Activated gamma-delta T cell treated with Interleukin-2 at 50 U/mL for 16 hours (primary cell): ENCODE measurements around the gene PDIA5.

ENCODE experiments used
- DNase-seq: peaks from one replicate; pipeline ENCODE4 v3.0.0-alpha.2; 2020

PDIA5 gene

GRCh38 chr3:123072564-123072963 lies 5.7 kb downstream of the PDIA5 start:
- no peak for DNase-seq

GRCh38 chr3:123075359-123075758 lies 8.5 kb downstream of the PDIA5 start:
- DNase-seq = no peak

GRCh38 chr3:123076112-123076495 lies 9.3 kb downstream of the PDIA5 start:
- no peak for DNase-seq

GRCh38 chr3:123076496-123077418 lies 9.9 kb downstream of the PDIA5 start:
- no peak for DNase-seq

- no peak for DNase-seq
Observed at GRCh38 chr3:123078101-123078500, 11.3 kb downstream of the PDIA5 start.

GRCh38 chr3:123080864-123081562 lies 14.2 kb downstream of the PDIA5 start:
- no peak for DNase-seq

GRCh38 chr3:123081718-123082369 lies 15.0 kb downstream of the PDIA5 start:
- no peak for DNase-seq

GRCh38 chr3:123082370-123083065 lies 15.7 kb downstream of the PDIA5 start:
- DNase-seq = no peak

- DNase-seq = no peak
Observed at GRCh38 chr3:123083383-123084124, 16.7 kb downstream of the PDIA5 start.

GRCh38 chr3:123084192-123084591 lies 17.4 kb downstream of the PDIA5 start:
- no peak for DNase-seq

- DNase-seq = no peak
Observed at GRCh38 chr3:123084738-123085237, 18.0 kb downstream of the PDIA5 start.

GRCh38 chr3:123085293-123085931 lies 18.6 kb downstream of the PDIA5 start:
- no peak for DNase-seq

- no peak for DNase-seq
Observed at GRCh38 chr3:123085932-123086627, 19.3 kb downstream of the PDIA5 start.

- DNase-seq = no peak
Observed at GRCh38 chr3:123088387-123088786, 21.6 kb downstream of the PDIA5 start.

GRCh38 chr3:123089611-123090331 lies 22.9 kb downstream of the PDIA5 start:
- no peak for DNase-seq

GRCh38 chr3:123090728-123091531 lies 24.1 kb downstream of the PDIA5 start:
- no peak for DNase-seq

GRCh38 chr3:123092243-123092642 lies 25.4 kb downstream of the PDIA5 start:
- DNase-seq = no peak

- DNase-seq = no peak
Observed at GRCh38 chr3:123093696-123094095, 26.9 kb downstream of the PDIA5 start.
